Parathyroid adenoma (tissue), 2 donors: ENCODE measurements around the gene MMP23B.

ENCODE experiments used
- H2AFZ ChIP-seq: fragments of 300-600 bp; sonication (generic); one replicate; pipeline ENCODE4 v1.7.0; 2017; ENCODE audit warnings: antibody characterized with exemption, mild to moderate bottlenecking
- H3K27ac ChIP-seq: fragments of 300-600 bp; sonication (generic); one replicate; pipeline ENCODE4 v1.7.0; 2017
- H3K27me3 ChIP-seq: fragments of 300-600 bp; sonication (generic); one replicate; pipeline ENCODE4 v1.7.0; 2017; ENCODE audit warnings: low read length; ENCODE audit not compliant: control insufficient read depth, insufficient read depth
- H3K36me3 ChIP-seq: fragments of 300-600 bp; sonication (generic); one replicate; pipeline ENCODE4 v1.7.0; 2017; ENCODE audit warnings: low read length; ENCODE audit not compliant: control insufficient read depth, insufficient read depth
- H3K4me1 ChIP-seq: fragments of 300-600 bp; sonication (generic); one replicate; pipeline ENCODE4 v1.7.0; 2017; ENCODE audit warnings: control low read depth
- H3K4me2 ChIP-seq: fragments of 300-600 bp; sonication (generic); one replicate; pipeline ENCODE4 v1.7.0; 2017; ENCODE audit warnings: low read length
- H3K4me3 ChIP-seq: fragments of 300-600 bp; sonication (generic); one replicate; pipeline ENCODE4 v1.7.0; 2017; ENCODE audit warnings: low read depth, low read length
- H3K79me2 ChIP-seq: fragments of 300-600 bp; sonication (generic); one replicate; pipeline ENCODE4 v1.7.0; 2017; ENCODE audit warnings: control low read depth
- H3K9ac ChIP-seq: fragments of 300-600 bp; sonication (generic); one replicate; pipeline ENCODE4 v1.7.0; 2017; ENCODE audit warnings: mild to moderate bottlenecking
- H3K9me3 ChIP-seq: fragments of 300-600 bp; sonication (generic); one replicate; pipeline ENCODE4 v1.7.0; 2017; ENCODE audit warnings: low read length; ENCODE audit not compliant: control insufficient read depth
- TF ChIP-seq, protein P1 (sequence below): fragments of 300-600 bp; sonication (generic); IDR thresholded peaks from one replicate; pipeline ENCODE4 v1.7.0; 2017; ENCODE audit warnings: antibody characterized with exemption, mild to moderate bottlenecking
- donor health status: primary hyperparathyroidism.

MMP23B gene

DNA sequence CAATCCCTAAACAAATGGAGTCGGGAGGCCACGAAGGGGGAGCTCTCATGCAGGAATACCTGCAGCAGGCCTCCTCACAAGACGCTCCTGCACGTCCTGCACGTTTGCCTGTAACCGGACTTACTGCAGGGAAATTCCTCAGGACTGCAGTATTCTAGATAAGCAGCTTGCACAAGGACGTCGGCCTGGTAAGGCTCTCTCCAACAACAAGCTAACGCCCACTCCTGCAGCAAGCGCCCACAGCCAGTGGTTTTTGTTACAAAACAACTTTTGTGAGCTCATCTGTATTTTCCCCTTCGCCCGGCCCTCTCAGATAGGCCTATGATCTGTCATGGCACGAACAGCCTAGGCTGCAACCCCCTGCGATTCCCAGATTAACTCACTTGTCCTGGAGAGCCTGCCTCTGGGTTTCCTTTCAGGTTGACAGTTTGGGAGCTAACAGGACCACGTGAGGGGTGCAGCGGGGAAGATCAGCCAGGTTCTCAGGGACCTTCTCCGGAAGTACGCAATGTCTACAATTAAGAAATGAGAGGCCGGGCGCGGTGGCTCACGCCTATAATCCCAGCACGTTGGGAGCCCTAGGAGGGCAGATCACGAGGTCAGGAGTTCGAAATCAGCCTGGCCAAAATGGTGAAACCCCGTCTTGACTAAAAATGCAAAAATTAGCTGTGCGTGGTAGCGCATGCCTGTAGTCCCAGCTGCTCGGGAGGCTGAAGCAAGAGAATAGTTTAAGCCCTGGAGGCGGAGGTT, 17.6 kb upstream of the MMP23B start:
- Histone ChIP-seq H3K4me3 (peak overlapping the region; percentile 100), H3K79me2 (peaks cover 2% of the 10 kb centered on the region), H3K9me3 (no peaks in the 10 kb centered on the region), H3K27me3 (no peaks in the 10 kb centered on the region), H3K4me2 (peak overlapping the region; percentile 90), H3K27ac (peak overlapping the region; percentile 99), H3K9ac (no peak overlapping the region), H3K4me1 (no peaks in the 10 kb centered on the region), H2AFZ (peak overlapping the region; percentile 77), H3K36me3 (no peaks in the 10 kb centered on the region)
- TF ChIP-seq, protein P1, sequence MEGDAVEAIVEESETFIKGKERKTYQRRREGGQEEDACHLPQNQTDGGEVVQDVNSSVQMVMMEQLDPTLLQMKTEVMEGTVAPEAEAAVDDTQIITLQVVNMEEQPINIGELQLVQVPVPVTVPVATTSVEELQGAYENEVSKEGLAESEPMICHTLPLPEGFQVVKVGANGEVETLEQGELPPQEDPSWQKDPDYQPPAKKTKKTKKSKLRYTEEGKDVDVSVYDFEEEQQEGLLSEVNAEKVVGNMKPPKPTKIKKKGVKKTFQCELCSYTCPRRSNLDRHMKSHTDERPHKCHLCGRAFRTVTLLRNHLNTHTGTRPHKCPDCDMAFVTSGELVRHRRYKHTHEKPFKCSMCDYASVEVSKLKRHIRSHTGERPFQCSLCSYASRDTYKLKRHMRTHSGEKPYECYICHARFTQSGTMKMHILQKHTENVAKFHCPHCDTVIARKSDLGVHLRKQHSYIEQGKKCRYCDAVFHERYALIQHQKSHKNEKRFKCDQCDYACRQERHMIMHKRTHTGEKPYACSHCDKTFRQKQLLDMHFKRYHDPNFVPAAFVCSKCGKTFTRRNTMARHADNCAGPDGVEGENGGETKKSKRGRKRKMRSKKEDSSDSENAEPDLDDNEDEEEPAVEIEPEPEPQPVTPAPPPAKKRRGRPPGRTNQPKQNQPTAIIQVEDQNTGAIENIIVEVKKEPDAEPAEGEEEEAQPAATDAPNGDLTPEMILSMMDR, result no peak

- Histone ChIP-seq H3K27me3 (no peaks in the 10 kb centered on the region), H3K9me3 (no peaks in the 10 kb centered on the region), H3K79me2 (peaks cover 2% of the 10 kb centered on the region), H3K36me3 (no peaks in the 10 kb centered on the region), H3K4me3 (peak overlapping the region; percentile 100), H3K9ac (no peak overlapping the region), H3K4me2 (peak overlapping the region; percentile 90), H3K27ac (peak overlapping the region; percentile 99), H2AFZ (peak overlapping the region; percentile 77), H3K4me1 (no peaks in the 10 kb centered on the region)
- TF ChIP-seq, protein P1, result no peak
Observed at GRCh38 chr1:1614954-1615255, 17.1 kb upstream of the MMP23B start.

GRCh38 chr1:1615256-1616044, 16.5 kb upstream of the MMP23B start, which contains the start of gene MIB2:
TSS of gene MIB2 (plus strand) at chr1:1615500. CDS start at chr1:1623453, 7,953 bp downstream.
- no peaks in the 10 kb centered on the region for H3K9me3 ChIP-seq
- H3K79me2 ChIP-seq, result peaks cover 2% of the 10 kb centered on the region
- H3K4me2 ChIP-seq, result peak within 1 kb of the TSS; percentile 90
- H2AFZ ChIP-seq, result peak within 1 kb of the TSS; percentile 91
- H3K4me3 ChIP-seq, result peak within 1 kb of the TSS; percentile 100
- TF ChIP-seq, protein P1, result no peak
- peak within 1 kb of the TSS; percentile 99 for H3K27ac ChIP-seq
- H3K27me3 ChIP-seq, result no peaks in the 10 kb centered on the region
- H3K36me3 ChIP-seq, result no peaks in the 10 kb centered on the region
- no peaks in the 10 kb centered on the region for H3K4me1 ChIP-seq
- H3K9ac ChIP-seq, result peak within 1 kb of the TSS; percentile 93

- Histone ChIP-seq H2AFZ (peak overlapping the region; percentile 58), H3K79me2 (peaks cover 2% of the 10 kb centered on the region), H3K4me2 (peak overlapping the region; percentile 89), H3K27me3 (no peaks in the 10 kb centered on the region), H3K36me3 (no peaks in the 10 kb centered on the region), H3K27ac (peak overlapping the region; percentile 99), H3K4me3 (peak overlapping the region; percentile 100), H3K4me1 (no peaks in the 10 kb centered on the region), H3K9me3 (no peaks in the 10 kb centered on the region), H3K9ac (no peak overlapping the region)
- TF ChIP-seq, protein P1, result no peak
Observed at GRCh38 chr1:1616045-1616790, 15.8 kb upstream of the MMP23B start.
